NOMO-1 treated with DMSO at 0.1 percent for 48 hours (cell line): ENCODE measurements around the gene TIAM1.
A peak's percentile ranks its signal among the peaks of the same experiment; 100 is the strongest.

ENCODE experiments used
- DNase-seq: peaks from one replicate; lab custom pipeline; 2025; ENCODE audit not compliant: unreplicated experiment; lab: John Stamatoyannopoulos, UW

Gene TIAM1

DNA sequence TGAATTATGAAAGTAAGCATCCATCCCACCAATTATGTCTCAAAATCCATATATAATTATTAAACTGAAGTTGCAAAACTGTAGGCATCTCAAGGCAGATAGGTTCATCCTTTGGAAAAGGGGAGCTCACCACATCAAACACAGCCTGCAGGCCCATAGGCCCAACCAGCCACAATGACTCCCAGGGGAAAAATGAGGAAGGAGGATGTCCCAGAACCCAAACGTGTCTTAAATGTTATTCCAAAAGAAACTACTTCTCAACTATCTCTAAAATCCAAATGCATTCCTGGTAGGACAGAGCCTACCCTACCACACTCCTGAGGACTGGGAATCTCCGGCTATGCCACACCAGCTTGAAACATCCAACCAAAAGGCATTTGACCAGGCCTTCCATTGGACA, 12.8 kb downstream of the TIAM1 start:
- DNase-seq: no peak

DNA sequence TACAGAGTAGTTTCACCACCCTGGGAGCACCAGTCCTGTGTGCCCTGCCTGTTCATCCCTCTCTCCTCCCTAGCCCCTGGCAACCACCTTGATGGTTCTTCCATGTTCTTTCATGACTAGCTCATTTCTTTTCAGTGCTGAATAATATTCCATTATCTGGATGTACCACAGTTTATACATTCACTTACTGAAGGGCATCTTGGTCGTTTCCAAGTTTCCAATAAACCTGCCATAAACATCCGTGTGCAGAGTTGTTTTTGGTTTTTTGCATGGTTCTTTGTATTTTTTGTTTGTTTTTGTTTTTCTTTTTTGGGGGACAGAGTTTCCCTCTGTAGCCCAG, 13.9 kb downstream of the TIAM1 start:
- DNase-seq: no peak

DNA sequence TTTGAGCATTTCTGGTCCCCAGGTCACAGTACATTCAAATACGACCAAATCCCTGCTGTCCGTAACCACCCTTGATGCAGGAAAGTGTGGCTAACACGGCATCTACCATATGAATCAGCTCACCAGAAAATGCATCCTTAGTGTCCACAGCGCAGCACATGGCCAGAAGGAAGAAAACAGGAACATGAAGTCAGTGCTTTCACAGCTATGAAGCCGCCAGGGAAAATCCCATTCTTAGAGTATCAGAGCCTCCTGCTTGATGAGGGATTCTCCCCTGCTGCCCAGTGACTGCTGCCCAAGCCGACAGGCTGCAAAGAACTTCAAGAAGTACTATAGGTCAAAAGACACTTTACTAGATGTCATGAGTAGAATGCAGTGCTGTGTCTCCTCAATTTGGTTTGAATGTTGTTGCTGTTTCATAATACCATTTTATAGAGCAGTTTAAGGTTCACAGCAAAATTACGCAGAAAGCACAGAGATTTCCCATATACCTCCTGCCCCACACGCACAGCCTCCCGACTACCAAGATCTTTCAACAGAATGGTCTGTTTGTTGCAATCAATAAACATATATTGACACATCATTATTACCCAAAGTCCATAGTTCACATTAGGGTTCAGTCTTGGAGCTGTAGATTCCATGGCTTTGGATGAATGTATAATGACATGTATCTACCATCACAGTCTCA, 14.5 kb downstream of the TIAM1 start:
- DNase-seq: no peak

DNA sequence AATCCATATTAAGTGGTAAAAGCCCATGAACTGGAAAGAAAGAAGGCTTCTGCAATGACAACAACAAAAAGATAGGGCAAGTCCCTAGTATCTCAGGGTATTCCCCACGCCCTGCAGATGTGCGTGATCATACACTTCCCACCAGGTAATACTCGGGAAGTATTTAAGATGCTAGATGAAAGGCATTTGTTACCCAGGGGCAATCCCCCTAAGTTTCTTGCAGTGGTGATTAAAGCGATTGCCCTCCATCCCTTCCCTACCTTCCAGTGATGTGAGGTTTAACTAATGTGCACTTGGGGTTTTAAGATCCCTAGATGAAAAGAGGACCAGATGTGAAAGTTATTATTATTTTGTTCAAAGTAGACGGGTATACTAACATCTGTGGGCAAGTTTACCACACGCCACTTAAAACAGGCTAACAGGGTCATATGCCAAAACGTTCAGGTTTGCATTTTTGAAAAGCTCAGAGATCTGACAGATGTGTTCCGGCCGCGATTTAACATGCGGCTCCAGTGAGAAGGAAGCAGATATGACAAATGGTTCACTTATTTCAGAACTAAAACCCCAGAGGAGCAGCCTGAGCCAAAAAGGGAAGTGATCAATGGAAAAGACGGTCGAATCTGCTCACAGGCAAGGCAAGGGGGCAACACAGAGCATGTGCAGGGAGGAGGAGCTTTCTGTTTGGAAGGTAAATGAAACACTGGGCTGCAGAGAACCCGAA, 17.4 kb downstream of the TIAM1 start:
- peak; percentile 93 for DNase-seq

DNA sequence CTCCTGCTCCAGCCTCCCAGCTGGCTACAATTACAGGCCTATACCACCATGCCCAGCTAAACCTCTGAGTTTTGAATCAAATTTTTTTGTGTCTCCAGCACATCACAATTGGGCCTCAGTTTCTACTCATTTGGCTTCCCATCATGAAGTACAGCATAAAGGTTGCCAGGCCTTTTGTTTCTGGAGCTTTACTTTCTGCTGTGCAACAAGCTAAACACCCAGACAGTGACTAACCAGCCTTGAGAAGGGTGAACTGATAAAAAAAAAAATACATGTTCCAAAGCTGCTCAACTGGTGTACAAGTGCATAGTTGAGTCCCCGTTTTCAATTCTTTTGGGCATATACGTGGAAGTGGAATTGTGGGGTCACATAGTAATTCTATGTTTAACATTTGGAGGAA, 25.1 kb downstream of the TIAM1 start:
- DNase-seq: no peak

DNA sequence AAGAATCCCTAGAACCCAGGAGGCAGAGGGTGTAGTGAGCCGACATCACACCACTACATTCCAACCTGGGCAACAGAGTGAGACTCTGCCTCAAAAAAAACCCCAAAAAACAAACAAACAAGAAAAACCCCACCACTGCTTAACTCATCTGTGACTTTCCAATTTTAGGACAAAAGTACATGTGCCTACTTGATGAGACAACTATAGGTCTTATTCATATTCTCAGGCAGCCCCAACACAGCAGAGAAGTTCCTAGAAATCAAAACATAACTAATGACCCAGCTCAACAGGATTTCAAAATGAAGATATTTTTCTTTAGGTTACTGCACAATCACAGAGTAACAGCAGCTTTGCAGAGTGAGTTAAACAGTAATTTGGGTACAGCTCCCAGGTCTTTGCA, 26.4 kb downstream of the TIAM1 start:
- DNase-seq: no peak

DNA sequence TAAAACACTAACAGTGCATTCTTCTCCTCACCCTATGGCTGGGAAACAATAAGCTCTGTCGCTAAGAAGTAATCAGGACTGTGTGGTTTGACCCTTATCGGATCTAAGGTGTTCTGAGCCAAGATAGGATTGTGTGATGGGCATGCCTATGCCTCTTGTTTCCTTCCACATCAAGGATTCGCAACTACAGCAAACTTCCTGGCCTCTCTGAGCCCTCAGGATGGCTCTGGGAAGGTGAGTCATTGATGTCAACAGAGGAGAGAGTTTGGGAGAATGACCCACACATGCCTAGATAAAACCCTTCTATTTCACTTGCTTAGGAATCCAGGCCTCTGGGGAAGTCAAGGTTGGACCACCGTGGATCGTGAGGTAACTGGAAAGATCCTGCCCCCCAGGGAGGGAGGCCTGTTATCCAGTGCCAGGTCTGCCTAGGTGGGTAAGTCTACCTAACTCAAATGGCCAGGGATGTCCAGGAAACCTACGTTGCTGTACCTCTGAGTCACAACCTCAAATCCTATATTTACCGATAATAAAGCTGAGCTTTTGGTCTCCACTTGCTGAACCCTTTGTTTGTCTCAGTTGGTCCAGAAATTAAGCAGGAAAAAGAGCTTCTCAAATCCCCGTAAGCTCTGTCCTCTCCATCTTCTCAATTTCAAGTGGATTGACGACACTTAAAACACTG, 27.4 kb downstream of the TIAM1 start:
- DNase-seq: no peak

DNA sequence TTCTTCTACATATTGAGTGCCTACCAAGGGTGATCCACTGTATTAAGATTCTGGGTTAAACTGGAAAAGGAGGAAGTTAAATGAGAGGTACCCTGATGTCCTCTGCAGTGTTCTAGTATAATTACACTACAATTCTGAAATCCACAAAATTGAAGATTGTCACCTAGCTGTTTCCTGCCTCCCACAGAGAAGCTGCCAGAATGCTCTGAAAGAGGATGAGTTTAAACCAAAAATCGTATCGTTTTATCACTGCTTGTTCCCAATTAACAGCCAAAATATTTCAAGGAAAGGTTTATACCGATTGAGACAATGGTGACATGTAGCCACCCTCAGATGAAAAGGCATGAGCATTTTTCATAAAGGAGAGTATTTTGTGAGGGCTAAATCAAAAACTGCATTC, 28.0 kb downstream of the TIAM1 start:
- no peak for DNase-seq

DNA sequence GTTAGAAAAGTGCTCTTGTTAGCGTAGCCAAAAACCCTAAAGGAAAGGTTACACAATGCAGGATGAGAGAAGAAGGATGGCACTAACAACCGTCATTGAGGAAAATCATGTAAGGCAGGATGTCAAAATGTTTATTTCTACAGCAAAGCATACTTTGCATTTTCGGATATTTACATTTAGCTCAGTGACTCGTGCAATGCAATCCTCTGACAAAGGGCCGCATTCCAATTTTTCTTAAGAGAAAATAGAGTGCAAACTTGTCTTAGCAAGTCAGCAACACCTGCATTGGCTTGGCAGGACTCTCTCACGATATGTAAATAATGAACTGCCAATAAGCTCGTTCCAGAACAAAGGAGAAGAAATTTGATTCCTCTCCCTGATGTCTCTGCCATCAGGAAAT, 33.3 kb downstream of the TIAM1 start:
- DNase-seq: no peak

DNA sequence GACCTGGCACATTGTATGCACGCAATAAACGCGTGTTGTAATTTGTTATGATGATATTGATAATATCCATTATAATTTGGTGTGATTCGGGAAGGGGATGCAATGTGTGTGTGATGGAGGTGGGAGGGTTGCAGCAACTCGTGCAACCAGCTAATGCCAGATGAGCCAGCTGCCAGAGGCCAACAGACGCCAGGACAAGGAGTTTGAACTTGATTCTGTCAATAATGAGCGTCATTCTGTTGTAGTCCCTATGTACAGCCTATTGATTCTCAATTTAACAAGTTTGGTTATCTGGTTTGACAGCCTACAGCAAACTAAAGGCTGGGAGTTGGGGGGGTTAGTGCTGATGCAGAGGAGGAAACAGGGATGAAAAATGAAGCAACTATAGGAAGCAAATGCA, 35.5 kb downstream of the TIAM1 start:
- no peak for DNase-seq

DNA sequence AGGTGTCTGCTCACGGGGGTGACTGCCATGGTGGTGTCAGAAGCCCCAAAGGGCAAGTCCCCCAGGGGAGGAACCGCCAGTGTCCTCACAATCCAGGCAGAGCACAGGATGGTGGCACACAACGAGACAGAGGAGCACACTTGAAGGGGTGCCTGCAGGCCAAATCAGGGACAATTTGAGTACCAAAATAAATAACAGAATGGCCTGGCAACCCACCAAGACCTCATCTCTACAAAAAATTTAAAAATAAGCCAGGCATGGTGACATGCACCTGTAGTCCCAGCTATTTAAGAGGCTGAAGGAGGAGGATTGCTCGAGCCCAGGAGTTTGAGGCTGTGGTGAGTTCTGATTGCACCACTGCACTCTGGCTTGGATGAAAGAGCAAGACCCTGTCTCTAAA, 38.2 kb downstream of the TIAM1 start:
- no peak for DNase-seq

DNA sequence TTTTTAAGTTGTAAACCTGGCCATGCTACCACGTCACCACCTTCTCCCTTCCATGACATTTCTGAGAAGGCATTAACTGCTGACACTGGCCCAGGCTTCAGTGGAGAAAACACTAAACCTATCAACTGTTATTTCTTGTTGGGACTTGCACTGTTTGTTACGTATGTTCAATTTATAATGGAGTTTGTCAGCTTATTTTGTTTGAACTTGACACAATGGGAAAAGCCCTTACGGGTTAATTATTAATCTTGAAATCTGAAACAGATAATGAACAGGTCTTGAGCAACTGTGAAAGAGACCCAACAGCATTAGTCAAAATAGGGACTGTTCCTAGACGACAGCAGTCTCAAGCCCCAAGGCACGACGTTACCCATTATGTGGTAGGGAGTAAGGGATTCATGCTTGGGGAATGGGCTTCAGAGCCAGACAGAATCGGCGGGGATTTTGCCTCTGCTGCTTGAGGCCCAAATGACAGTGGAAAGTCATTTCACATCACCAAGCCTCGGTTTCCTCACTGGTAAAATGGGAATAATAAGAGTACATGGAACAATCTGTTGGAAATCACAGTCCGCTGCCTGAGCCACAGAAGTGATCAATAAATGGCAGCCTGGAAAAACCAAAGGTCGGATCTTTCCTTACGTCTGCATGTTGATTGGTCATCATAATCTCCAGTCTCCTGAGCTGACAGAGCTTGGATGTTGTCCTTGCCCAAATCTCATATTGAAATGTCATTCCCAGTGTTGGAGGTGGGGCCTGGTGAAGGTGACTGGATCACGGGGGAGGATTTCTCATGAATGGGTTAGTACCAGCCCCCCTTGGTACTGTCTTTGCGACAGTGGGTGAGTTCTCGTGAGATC, 44.5 kb downstream of the TIAM1 start:
- no peak for DNase-seq

DNA sequence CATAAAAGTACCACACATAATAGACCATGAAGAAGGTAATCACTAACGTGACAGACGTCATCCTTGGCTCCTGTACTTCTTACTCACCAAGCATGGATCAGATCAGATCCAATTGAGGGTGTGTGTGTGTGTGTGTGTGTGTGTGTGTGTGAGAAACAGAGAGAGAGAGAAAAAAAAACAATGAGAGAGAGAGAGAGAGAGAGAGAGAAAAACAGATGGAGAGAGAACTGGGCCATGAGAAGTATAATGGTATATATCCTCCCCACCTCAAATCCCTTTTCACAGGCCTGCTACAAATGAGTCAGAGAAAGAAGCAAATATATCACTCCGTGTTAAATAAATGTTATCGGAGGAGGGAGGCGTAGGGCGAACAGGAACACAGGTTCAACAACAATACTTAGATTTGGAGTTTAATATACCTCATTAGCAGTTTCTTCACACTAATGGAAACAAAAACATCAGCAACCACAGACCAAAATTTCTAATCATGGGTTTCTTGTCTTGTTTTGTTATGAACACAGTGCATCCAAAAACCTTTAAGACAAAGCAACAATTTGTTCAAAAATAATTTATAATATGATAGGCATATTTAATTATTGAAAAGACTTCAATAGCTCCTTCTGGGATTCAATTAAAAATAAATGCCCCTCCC, 45.3 kb downstream of the TIAM1 start:
- DNase-seq: no peak

DNA sequence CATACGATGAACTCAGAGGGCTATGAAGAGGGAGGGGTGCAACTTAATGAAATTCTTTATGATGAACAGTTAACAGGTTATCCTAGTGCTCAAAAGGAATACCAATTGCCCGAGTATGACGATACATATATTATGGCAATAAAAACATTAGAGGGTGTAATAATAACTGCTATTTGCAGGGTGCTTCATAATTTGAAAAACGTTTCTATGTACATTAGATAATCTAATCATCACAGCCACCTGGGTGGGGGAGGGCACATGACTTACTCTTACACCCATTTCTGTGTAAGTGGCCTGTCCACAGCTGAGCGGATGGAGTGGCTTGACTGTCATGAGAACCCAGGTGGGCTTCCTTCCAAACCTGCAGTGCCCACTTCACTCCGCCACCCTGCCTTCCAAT, 46.3 kb downstream of the TIAM1 start:
- no peak for DNase-seq

DNA sequence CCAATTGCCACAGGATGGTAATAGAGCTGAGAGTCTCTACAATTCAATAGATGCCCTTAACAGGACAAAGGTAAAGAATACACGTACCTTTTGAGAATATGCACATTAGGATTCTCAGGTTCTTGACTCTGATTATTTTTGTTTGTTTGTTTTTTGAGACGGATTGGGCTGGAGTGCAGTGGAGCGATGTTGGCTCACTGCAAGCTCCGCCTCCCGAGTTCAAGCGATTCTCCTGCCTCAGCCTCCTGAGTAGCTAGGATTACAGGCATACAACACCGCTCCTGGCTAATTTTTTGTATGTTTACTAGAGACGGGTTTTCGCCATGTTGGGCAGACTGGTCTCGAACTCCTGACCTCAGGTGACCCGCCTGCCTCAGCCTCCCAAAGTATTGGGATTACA, 48.4 kb downstream of the TIAM1 start:
- DNase-seq: no peak

DNA sequence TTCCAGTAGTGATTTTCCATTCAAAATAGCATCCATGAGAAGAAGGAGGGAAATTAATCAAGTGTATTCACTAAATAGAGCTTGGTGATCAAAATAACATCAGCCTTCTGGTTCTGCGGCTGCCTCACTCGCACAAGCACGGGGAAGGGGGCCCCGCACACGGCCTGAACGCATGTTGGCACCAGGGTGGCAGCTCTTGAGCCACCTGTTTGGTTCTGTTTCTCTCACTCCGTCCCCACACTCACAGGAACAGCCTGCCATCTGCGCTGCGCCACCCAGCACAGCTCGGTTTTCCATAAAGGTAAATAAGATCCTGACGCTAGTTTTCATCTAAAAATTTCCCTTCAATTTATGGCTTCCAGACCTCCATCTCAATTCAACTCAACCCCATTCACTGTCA, 49.4 kb downstream of the TIAM1 start:
- no peak for DNase-seq

DNA sequence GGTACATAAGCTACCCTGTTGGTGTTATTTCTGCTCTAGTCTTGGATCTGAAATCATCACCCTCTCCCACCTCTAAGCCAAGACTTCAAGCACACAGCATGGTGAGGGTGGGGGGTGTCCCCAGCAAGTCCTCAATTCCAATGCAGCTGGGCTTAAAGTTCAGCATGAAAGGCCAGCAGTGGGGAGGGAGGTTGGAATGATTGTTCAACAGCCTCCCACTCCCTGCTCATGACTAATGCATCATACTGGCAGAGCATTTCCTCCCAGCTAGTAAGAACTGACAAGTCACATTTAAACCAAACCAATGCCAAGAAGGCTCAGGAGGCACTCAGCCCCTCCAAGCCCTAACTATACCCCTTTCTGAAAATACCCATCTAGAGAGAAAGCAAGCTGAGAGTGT, 50.1 kb downstream of the TIAM1 start:
- DNase-seq: no peak

DNA sequence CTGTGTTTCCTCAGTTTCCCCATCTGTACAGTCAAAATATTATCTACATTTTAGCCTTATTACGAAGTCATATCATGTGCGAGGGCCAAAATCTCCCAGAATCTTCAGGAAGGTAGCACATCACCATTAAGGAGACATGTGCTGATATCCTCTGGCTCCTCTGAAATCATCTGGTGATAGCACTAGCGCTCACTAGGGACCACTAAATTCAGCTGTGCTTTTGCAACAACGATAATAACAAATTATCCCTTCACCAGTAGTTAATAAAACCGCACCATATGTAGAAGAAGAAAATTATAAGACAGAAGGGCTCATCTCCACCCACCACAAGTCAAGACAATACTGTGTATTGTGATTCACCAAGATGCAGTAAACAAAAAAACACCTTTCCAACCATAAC, 53.3 kb downstream of the TIAM1 start:
- DNase-seq: no peak

DNA sequence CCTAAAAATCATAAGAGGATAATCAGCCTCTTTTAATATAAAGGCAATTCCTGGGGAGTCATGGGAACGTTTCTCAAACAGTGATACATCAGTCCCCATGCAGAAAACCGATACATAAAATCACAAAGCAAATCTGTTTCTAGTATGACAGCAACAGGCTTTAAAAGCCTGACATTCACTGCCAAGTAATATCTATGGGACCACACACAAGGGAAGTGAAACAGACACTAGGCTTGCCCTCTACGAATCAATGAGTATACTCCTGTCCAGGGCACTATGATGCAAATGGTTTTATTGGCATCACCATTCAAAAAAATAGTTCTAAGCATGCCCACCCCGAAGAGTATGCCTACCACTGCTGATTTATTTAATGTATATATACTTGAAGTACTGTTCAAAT, 54.4 kb downstream of the TIAM1 start:
- peak; percentile 36 for DNase-seq

DNA sequence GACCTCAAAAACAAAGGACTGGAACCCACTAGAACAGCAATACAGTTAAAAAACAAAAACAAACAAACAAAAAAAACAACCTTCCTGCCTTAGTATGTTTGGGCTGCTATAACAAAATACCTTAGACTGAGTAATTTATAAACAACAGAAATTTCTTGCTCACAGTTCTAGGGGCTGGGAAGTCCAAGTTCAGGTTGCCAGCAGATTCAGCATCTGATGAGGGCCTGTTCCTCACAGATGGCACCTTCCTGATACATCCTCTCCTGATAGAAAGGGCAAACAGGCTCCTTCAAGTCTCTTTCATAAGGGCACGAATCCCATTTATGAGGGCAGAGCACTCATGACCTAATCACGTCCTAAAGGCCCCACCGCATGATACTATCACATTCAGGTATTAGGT, 55.9 kb downstream of the TIAM1 start:
- no peak for DNase-seq

DNA sequence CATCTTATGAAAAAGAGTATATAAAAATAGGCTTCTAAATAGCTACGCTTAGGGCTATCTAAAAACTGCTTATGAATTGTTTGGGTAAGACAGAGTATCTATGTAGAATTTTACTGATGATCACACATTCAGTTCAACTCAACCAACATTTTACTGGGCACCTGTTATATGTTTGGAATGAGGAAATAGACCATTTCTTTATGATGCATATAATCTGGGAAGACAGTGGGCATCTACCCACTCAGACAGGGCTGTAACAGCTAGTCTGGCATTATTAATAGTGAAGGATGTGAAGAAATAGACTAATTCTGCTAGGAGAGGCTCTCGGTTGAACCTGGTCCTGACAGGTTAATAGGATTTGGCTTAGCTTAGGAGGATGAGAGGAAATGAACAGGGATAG, 56.9 kb downstream of the TIAM1 start:
- no peak for DNase-seq
